Aorta (tissue), 5 donors: ENCODE results near the gene TTC9. TPM values are rescaled to one million over a fixed set of nuclear protein-coding genes. Genes with fewer than 3 reads are reported as not detected.

Source experiments
- ATAC-seq: fragments of 200-7000 bp; cut with Tn5 transposase; one replicate; pipeline ENCODE4 v1.9.1; 2022; ENCODE audit warnings: moderate library complexity; ENCODE audit not compliant: low FRiP score
- DNase-seq, 2 donors: peaks; one replicate each; pipeline ENCODE4 v3.0.0-alpha.2; 2020
- H3K27ac ChIP-seq, 2 donors: one replicate each; pipeline ENCODE4 v1.5.1; 2013; ENCODE audit warnings: low read length in 2 of 2, mild to moderate bottlenecking in 2 of 2, moderate library complexity in 2 of 2, control low read depth in 1 of 2, inconsistent platforms in 1 of 2, low read depth in 1 of 2
- H3K27me3 ChIP-seq, 2 donors: one replicate each; pipeline ENCODE4 v1.6.1; 2013; ENCODE audit warnings: control low read depth in 1 of 2, low read length in 1 of 2, mild to moderate bottlenecking in 1 of 2, moderate library complexity in 1 of 2; ENCODE audit not compliant: insufficient read depth in 2 of 2, control insufficient read depth in 1 of 2
- H3K36me3 ChIP-seq, 2 donors: one replicate each; pipeline ENCODE4 v1.6.1; 2013; ENCODE audit warnings: control low read depth in 1 of 2, low read length in 1 of 2, mild to moderate bottlenecking in 1 of 2; ENCODE audit not compliant: insufficient read depth in 2 of 2, control insufficient read depth in 1 of 2
- H3K4me1 ChIP-seq, 2 donors: one replicate each; pipeline ENCODE4 v1.6.1; 2013; ENCODE audit warnings: low read length in 2 of 2, control low read depth in 1 of 2, mild to moderate bottlenecking in 1 of 2, moderate library complexity in 1 of 2; ENCODE audit not compliant: insufficient read depth in 2 of 2, control insufficient read depth in 1 of 2
- H3K4me3 ChIP-seq, 2 donors: one replicate each; pipeline ENCODE4 v1.5.1; 2013; ENCODE audit warnings: low read length in 2 of 2, control low read depth in 1 of 2, mild to moderate bottlenecking in 1 of 2
- H3K9me3 ChIP-seq: one replicate; pipeline ENCODE4 v1.6.1; 2013; ENCODE audit warnings: mild to moderate bottlenecking, low read length; ENCODE audit not compliant: control insufficient read depth
- WGBS, 2 donors: extraction: QIAGEN DNeasy Blood & Tissue Kit; methylation state at CpG; one replicate each; pipeline ENCODE4 v1.1.7; 2013; 5-methylcytosine and 5-hydroxymethylcytosine counted together
- intact Hi-C, 2 donors: fragments of 100-400 bp; cut with DNase I; formaldehyde crosslinking; loops; one replicate each; pipeline versions ENCODE4 v1.14.2 to v1.15.0; 2022
- polyA plus RNA-seq, 2 donors: library from polyadenylated mRNA; stranded (reverse); fragments of 200-250 nt; gene quantifications; one replicate each; pipeline ENCODE4 v1.2.3, GENCODE V29; 2013
- total RNA-seq, 2 donors: library from RNA; stranded (reverse); fragmentation: NEBNext Ultra II Directional; extraction: Animal tissue kit (Norgen Biotek cat#: 25700); gene quantifications; one replicate each; pipeline ENCODE4 v1.2.1, GENCODE V29; 2021
- donor health status: healthy with polysubstance abuse.
- donor health status: Bipolar disorder and iron deficiency.
- donor health status: DM: no; HTN: no; CAD: no.
- donor health status: DM: no; HTN: no; CAD: no.
- donor health status: DM: yes; HTN: yes; CAD: no.

The TTC9 gene
- total and polyA plus RNA-seq, 4 donors, result 1.6 to 2.9 (median 2.7) TPM

DNA sequence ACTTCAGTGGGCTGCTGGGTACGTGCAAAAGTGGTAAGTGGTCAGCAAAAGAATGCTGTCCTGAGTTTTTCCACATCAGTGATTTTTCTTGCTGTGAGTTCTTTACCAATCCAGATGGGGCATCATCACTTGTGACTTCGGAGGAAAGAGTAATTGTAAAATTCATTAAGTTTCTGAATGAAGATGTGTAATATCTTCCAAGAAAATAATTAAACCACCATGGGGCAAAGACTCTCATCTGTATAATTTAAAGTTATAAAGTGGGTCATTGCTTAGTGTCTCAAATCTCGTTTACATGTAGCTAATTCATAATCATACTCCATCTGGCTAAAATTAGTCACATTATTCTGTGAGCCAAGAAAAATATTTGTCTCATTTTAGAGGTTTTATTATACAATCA, 30.5 kb upstream of the TTC9 start:
- no peak for DNase-seq
- no peak overlapping the region for H3K27ac ChIP-seq
- no peaks in the 10 kb centered on the region for H3K36me3 ChIP-seq
- no peak overlapping the region for H3K4me3 ChIP-seq
- no peaks in the 10 kb centered on the region for H3K27me3 ChIP-seq
- H3K9me3 ChIP-seq, result no peaks in the 10 kb centered on the region
- 49 to 56% methylated on average over 3 of the region's 3 CpGs for WGBS, 2 donors
- ATAC-seq, result no peak
- intact Hi-C loops, result no loop called here
- no peaks in the 10 kb centered on the region for H3K4me1 ChIP-seq

DNA sequence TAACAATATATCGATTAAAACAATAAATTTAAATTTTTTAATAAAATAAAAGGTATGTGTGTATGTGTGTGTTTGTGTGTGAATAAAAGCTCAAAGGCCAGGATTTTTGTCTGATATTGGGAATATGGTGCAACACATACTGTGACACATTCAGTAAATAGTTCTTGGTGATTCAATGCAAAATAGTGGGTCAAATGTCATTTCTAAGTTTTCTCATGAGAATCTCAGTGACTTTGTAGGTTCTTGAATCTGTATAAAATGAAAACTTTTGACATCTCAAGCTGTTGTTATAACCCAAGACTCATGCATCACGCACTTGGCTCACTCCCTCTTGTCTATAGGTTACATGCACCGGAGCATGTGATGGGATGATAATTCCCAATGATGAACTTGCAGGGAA, 25.1 kb upstream of the TTC9 start:
- no peak for ATAC-seq
- H3K9me3 ChIP-seq, result no peaks in the 10 kb centered on the region
- 87% methylated on average over 3 of the region's 3 CpGs for WGBS, 2 donors

DNA sequence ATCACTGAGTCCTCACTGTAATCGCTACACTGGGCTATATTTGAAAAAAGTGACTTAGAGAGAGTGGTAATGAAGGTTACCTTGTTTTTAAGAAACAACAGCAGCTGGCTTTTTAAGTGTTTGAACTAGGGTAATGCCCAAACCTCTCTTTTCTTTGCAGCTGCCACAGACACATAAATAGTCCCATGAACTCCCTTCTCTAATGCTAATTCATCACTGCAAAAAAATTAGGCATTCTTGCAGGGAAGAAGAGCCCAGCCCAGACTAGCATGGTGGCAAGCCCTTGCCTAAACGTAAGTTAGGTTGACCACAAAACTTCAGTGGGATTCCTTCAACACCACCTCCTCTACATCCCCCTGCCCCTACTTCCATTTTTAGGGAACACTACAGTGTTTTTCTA, 23.4 kb upstream of the TTC9 start:
- no peaks in the 10 kb centered on the region for H3K9me3 ChIP-seq
- intact Hi-C loops, result no loop called here
- no peaks in the 10 kb centered on the region for H3K36me3 ChIP-seq
- no peaks in the 10 kb centered on the region for H3K27me3 ChIP-seq
- DNase-seq, result no peak
- no peak overlapping the region for H3K27ac ChIP-seq
- no peak for ATAC-seq
- WGBS, 2 donors, result 40 to 47% methylated on average over 2 of the region's 2 CpGs
- H3K4me1 ChIP-seq, result no peaks in the 10 kb centered on the region
- H3K4me3 ChIP-seq, result no peak overlapping the region

More for the DNA sequence above, 25.1 kb upstream of the TTC9 start:
- H3K27ac ChIP-seq, result no peak overlapping the region
- no peak overlapping the region for H3K4me3 ChIP-seq
- intact Hi-C loops, result no loop called here
- no peaks in the 10 kb centered on the region for H3K4me1 ChIP-seq
- no peak for DNase-seq
- no peaks in the 10 kb centered on the region for H3K36me3 ChIP-seq
- no peaks in the 10 kb centered on the region for H3K27me3 ChIP-seq

DNA sequence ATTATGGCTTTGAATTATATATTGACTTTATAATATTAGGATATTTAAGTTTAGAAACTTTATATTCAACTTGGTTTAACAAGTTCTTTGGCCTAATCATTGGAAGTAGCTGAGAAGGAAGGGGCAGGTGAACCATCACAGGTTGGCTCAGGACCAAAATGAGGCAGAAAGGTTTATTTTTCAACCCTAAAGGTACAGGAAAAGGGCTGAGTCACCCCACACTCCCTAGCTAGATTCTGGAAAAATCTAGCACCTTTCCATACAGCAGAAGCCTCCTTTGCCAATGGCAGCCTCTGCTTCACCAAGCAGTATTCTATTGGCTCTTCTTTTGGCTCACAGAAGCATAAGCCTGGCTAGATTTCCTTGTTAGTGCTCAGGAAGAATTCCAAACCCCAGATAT, 22.0 kb upstream of the TTC9 start:
- Histone ChIP-seq H3K4me3 (no peak overlapping the region), H3K27me3 (no peaks in the 10 kb centered on the region), H3K36me3 (no peaks in the 10 kb centered on the region), H3K9me3 (no peaks in the 10 kb centered on the region), H3K4me1 (no peaks in the 10 kb centered on the region), H3K27ac (no peak overlapping the region)
- ATAC-seq, result no peak
- intact Hi-C loops, result loop anchor here in 1 of 2 donors (10.0 kb wide), 1 partner anchor 195 kb away; no protein-coding TSS in a partner anchor
- no peak for DNase-seq

DNA sequence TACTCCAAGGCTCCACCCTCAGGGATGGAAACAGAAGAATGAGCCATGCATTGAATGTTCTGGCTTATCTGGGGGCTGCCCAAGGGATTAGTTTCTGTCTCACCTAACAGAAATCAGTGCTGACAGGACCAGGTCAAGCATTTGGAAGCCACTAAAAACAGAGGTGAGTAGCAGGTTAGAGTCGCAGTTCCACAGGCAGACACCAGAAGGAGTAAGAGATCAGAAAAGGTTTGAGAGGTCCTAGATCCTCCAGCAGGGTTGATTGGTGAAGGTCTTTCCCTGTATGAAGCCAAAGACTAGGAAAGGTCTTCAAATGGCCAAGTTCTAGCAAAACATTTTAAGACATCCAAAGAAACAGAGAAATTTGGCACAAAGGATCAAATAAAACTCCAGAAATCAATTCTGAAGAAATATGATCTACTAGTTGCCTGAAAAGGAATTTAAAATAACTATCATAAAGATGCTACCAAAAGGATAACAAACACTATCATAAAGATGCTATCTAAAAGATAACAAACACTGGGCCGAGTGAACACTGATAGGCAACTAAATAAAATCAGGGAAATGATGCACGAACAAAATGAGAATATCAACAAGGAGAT, 19.5 kb upstream of the TTC9 start:
- 41 to 49% methylated on average over 3 of the region's 3 CpGs for WGBS, 2 donors
- Histone ChIP-seq H3K4me1 (no peaks in the 10 kb centered on the region), H3K27me3 (no peaks in the 10 kb centered on the region), H3K27ac (no peak overlapping the region), H3K4me3 (no peak overlapping the region), H3K36me3 (no peaks in the 10 kb centered on the region), H3K9me3 (no peaks in the 10 kb centered on the region)
- intact Hi-C loops, result loop anchor here (1.0 to 10.0 kb wide), 3 partner anchors 92 to 195 kb away; no protein-coding TSS in a partner anchor
- ATAC-seq (no peak), DNase-seq (no peak)

DNA sequence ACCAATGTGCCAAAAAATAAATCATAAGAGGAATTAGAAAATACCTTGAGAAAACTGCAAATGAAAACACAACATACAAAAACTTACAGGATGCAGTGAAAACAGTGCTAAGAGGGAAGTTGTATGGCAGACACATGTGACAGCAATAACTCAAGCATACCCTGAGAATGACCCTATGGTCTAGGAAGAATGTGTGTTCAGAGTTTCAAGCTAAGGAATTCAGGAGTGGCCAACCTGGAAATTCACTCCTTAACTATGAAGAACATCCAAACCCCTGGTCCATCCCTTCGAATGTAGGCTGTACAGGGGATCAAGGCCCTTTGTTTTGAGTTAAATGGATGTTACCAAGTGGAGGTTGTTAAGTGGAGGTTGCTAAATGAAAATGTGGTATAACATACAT, 16.7 kb upstream of the TTC9 start:
- Histone ChIP-seq H3K4me3 (no peak overlapping the region), H3K27me3 (no peaks in the 10 kb centered on the region), H3K36me3 (no peaks in the 10 kb centered on the region), H3K27ac (no peak overlapping the region), H3K4me1 (no peaks in the 10 kb centered on the region), H3K9me3 (no peaks in the 10 kb centered on the region)
- WGBS, 2 donors, result 36 to 44% methylated on average over 1 of the region's 1 CpG
- no peak for ATAC-seq
- no peak for DNase-seq
- intact Hi-C loops, result loop anchor here in 1 of 2 donors (10.0 kb wide), 1 partner anchor 190 kb away; no protein-coding TSS in a partner anchor

DNA sequence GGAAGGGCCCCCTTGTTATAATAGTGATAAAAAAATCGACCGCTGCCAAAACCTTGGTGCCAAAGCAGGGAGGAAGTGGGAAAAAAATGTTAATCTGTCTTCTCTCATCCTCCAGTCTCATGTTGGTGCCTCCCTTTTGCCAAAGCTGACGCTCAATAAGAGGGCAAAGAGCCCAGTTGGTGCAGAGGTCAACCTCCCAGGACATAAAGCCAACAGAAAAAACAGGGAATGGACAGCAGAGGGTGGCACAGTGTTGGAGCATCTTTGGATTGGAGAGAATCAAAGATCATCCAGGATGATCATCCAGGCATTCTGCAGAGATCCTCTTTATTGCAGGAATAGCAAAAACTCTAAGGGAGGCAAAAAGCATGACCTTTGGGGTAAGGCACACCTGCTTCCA, 9.8 kb upstream of the TTC9 start:
- H3K27me3 ChIP-seq, result no peaks in the 10 kb centered on the region
- no peak overlapping the region for H3K4me3 ChIP-seq
- no peaks in the 10 kb centered on the region for H3K4me1 ChIP-seq
- peaks cover 0 to 1% of the 10 kb centered on the region in 2 donors for H3K36me3 ChIP-seq
- H3K27ac ChIP-seq, result no peak overlapping the region
- ATAC-seq (no peak), DNase-seq (no peak)
- H3K9me3 ChIP-seq, result no peaks in the 10 kb centered on the region
- WGBS, 2 donors, result 56 to 63% methylated on average over 3 of the region's 3 CpGs
- intact Hi-C loops, result no loop called here

DNA sequence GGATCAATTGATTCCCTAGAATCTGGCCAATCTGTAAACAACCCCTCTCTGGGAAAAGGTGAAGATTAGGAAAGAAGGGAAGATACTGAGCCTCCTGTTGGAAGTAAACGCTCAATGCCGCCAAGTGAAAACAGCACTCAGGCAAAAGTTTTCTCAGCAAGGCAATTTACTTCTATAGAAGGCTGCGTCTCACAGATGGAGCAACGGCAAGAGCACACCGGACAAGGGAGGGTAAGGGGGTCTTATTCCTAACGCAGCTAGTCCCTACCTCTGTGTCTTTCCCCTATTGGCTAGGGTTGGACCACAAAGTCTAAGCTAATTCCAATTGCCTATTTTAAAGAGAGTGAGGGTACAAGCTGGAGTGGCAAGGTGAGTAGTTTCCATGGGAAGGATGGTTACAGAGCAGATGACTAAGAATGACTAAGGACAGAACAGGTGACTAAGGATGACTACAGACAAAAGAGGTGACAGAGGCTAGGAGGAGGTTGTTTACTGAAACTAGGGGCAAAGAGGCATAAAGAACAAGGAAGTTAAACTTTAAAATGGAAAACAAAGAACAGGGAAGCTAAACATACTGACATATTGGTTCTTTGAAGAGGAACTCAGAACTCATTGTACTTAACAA, 5.6 kb upstream of the TTC9 start:
- H3K27me3 ChIP-seq, result no peaks in the 10 kb centered on the region
- ATAC-seq (no peak), DNase-seq (no peak)
- H3K9me3 ChIP-seq, result no peaks in the 10 kb centered on the region
- intact Hi-C loops, result no loop called here
- H3K27ac ChIP-seq, result no peak overlapping the region
- H3K36me3 ChIP-seq, result peaks cover 0 to 1% of the 10 kb centered on the region in 2 donors
- no peak overlapping the region for H3K4me3 ChIP-seq
- WGBS, 2 donors, result 95 to 97% methylated on average over 6 of the region's 6 CpGs
- H3K4me1 ChIP-seq, result no peaks in the 10 kb centered on the region

DNA sequence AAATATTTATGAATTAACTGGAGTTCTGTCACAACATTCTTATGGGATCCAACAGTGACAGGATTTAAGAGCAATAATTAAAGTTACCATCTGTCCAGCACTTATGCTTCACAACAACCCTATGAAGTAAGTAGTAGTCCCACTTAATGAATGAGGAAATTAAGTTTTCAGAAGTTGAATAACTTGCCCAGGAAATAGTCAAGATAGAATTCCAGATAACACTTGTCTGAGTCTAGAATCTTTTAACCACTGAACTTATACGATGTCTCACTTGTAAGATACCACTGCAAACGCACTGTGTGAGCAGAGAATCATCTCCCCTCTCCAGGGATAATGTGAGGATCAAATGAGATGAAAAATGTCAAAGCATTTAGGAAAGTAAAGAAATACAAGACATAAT, 3.3 kb upstream of the TTC9 start:
- intact Hi-C loops, result no loop called here
- WGBS, 2 donors, result 77 to 82% methylated on average over 2 of the region's 2 CpGs
- no peak overlapping the region for H3K27ac ChIP-seq
- DNase-seq (no peak), ATAC-seq (no peak)
- H3K36me3 ChIP-seq, result no peaks in the 10 kb centered on the region
- H3K9me3 ChIP-seq, result no peaks in the 10 kb centered on the region
- no peak overlapping the region for H3K4me3 ChIP-seq
- no peaks in the 10 kb centered on the region for H3K27me3 ChIP-seq
- H3K4me1 ChIP-seq, result no peaks in the 10 kb centered on the region
